GM21529 (cell line): ENCODE measurements around the gene CDC42SE2.
A peak's percentile ranks its signal among the peaks of the same experiment; 100 is the strongest.
"Not testable (repeated sequence)": the region's sequence is repeated elsewhere in the genome, so short reads cannot be mapped to it uniquely, and the experiment has no call there.

Source experiments
- ATAC-seq: cut with Tn5 transposase; IDR thresholded peaks from one replicate; pipeline ENCODE4 v1.9.1; 2021; ENCODE audit not compliant: unreplicated experiment

CDC42SE2 gene

GRCh38 chr5:131250751-131251475 is 12.9 kb upstream of the CDC42SE2 start:
- no peak for ATAC-seq

- ATAC-seq: peak; percentile 84
Observed at GRCh38 chr5:131252824-131253171, 11.1 kb upstream of the CDC42SE2 start.

GRCh38 chr5:131254025-131254424 is 9.8 kb upstream of the CDC42SE2 start:
- ATAC-seq: not testable (repeated sequence)

DNA sequence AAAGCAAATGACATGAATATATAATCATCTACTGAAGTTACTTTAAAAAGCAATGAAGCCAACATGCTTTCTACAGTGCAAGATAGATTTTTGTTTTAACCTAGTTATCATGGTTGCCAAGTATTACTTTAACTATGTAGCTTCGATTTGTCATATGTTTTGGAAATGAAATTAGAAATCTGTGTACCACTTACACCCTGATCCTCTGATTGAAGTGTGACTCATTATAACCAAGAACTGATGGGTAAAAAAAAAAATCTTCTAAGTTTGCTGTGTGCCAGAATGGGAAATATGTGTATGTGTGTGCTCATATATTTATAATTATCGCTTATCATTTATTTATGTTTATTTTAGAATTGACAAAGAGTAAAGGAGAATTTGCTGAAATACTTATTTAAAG is 9.1 kb upstream of the CDC42SE2 start:
- no peak for ATAC-seq

DNA sequence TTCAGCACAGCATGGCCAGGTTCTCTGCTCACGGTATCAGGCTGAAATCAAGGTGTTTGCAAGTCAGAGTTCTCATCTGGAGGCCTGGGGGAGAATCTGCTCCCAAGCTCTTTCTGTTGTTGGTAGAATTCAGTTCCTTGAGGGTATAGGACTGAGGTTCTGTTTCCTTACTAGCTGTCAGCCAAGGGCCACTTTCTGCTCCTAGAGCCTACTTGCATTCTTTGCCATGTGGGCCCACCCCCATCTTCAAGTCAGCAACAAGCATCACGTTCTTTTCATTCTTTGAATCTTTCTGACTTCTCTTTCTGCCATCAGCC is 7.4 kb upstream of the CDC42SE2 start:
- no peak for ATAC-seq

GRCh38 chr5:131258733-131259132 is 5.1 kb upstream of the CDC42SE2 start:
- no peak for ATAC-seq

GRCh38 chr5:131259326-131259725 is 4.5 kb upstream of the CDC42SE2 start:
- no peak for ATAC-seq

- no peak for ATAC-seq
Observed at GRCh38 chr5:131260895-131261294, 3.0 kb upstream of the CDC42SE2 start.

DNA sequence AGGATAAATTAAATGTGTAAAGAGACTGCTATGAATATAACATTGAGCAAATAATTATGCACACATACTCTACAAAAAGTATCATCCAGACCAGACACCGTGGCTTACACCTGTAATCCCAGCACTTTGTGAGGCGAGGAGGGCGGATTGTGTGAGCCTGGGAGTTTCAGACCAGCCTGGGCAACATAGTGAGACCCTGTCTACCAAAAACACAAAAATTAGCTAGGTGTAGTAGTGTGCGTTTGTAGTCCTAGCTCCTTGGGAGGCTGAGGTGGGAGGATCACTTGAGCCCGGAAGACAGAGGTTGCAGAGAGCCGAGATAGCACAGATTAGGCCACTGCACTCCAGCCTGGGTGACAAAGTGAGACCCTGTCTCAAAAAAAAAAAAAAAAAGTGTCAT is 2.4 kb upstream of the CDC42SE2 start:
- no peak for ATAC-seq

GRCh38 chr5:131262953-131263541 is 806 bp upstream of the CDC42SE2 start:
- peak; percentile 10 for ATAC-seq

DNA sequence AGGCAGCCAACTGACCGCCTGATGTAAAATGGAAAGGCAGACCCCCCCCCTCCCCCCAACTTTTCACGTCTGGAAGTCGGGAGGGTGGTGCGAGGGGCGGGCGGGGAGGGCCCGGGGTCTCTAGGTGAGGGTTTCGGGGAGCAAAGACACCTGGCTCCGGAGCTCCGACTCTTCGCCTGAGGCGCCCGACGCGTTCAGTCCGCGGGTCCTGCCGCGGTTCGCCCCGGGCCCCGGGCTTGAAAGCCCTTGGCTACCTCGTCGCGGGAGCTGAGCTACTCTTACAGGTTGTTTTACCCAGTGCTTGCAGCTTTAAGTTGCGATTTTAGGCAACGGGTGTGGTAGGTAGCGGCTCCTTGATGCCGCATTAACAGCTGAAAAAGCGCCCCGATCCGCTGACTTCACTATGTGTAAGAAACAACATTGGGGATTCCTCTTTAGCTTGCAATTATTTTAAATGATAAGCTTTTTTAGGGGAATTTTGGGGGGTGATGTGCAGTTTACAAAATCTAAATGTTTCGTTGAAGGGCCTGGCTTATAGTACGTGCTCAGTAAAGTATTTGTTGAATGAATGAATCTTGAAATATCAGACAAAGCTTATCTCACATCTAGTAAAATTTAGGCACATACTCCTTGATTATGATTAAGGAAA is 722 bp downstream of the CDC42SE2 start:
- ATAC-seq: peak; percentile 8

DNA sequence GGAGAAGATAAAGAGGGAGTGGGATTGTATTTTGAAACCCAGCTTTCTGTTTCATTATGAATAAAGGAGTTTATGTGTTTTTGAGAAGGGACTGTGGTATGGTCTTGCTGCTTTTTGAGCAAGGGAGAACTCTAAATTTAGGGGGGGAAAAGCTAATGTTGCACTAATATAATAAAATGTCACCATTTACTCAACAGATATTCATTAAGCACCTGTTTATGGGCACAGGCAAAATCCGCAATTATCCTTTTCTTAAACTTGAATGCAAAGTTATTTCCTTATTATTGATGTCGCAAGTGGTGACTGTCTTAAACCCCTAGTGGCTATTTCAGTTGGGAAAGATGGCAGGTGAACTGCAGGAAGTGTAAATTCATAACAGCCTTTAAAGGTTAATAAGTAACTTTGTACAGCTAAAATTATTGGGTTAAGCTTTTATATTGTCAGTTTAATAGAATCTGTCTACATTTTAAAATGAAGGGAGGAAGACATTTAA is 1.5 kb downstream of the CDC42SE2 start:
- ATAC-seq: peak; percentile 23

DNA sequence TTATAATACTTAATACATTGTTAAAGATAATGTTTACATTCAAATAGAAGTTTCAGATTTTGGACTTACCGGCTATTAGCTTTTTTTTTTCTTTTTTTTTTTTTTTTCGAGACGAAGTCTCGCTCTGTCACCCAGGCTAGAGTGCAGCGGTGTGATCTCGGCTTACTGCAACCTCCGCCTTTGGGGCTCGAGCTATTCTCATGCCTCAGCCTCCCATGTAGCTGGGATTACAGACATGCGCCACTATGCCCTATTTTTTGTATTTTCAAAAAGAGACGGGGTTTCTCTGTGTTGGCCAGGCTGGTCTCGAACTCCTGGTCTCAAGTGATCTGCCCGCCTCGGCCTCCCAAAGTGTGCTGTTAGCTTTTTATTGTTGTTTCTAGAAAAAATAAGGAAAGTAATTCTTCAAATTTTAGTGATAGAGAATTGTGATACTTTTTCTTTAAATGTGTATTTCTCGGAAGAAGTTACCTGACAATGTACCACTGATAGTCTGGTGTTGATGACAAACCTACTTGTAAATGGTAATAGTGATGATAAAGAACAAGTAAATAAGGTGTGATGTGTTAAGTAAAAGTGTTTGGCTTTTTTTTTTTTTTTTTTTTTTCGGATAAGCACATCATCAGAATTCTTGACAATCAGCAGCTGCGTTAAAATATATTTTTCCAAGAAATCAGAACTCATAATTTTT is 2.7 kb downstream of the CDC42SE2 start:
- ATAC-seq: no peak

GRCh38 chr5:131268758-131269370 is 5.0 kb downstream of the CDC42SE2 start:
- no peak for ATAC-seq

DNA sequence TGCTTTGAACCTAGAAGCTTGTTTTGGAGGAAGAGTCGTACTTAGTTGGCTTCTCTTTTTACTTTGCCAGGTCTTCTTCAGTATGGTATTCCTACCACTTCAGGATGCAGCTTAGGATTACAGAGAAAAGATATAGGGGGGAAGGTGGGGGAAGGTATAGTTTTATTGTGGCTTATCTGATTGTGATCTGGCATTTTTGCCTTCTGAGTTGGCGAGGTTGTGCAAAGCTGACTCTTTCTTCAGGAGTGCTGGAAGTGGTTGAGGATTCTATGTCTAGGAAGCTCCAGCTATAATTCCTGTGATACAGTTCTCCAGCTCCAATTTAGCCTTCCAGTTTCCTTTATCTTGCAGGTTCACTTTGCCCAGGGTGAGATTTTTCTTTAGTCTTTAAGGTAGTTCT is 7.0 kb downstream of the CDC42SE2 start:
- no peak for ATAC-seq

GRCh38 chr5:131271888-131272287 is 8.0 kb downstream of the CDC42SE2 start:
- ATAC-seq: not testable (repeated sequence)

- ATAC-seq: no peak
Observed at GRCh38 chr5:131272307-131272706, 8.5 kb downstream of the CDC42SE2 start.

- ATAC-seq: peak; percentile 31
Observed at GRCh38 chr5:131272724-131273123, 8.9 kb downstream of the CDC42SE2 start.

DNA sequence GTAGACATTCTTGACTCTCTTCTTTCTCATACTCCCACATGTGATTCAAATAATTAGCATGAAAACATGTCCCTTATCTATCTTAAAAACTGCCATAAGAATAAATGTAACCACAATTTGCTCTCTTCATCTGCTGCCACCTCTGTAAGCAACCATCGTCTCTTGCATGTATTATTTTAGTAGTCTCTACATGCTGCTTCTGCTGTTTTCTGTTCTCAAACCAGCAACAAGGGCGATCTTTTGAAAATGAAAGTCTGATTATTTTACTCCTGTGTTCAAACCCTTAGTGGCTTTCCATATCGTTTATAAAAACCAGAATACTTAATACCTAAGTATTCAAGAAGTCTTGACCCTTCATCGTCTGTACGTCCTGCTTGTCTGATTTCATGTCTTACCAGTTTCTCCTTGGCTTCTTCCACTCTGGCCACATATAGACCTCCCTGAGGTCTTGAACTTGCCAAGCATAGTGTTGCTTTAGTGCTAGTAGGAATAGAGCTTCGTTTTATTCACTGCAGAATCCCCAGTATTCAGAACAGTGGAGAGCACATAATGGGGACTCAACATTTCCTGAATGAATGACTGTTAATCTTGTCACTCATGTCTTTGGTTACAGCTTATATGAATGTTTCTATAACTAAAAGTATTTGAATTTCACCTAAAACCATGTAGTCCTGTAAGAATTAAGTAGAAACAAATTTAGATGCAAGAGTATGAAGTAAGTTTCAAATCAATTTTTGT is 10.6 kb downstream of the CDC42SE2 start:
- peak; percentile 27 for ATAC-seq

- no peak for ATAC-seq
Observed at GRCh38 chr5:131276072-131276471, 12.2 kb downstream of the CDC42SE2 start.

- no peak for ATAC-seq
Observed at GRCh38 chr5:131277447-131277846, 13.6 kb downstream of the CDC42SE2 start.
